Measurements from ENCODE around the gene XXYLT1.

Gene XXYLT1

GRCh38 chr3:195164573-195165264, 106.2 kb downstream of the XXYLT1 start:
- H3K27ac Mint-ChIP-seq, result no peak overlapping the region
- no peaks in the 10 kb centered on the region for H3K27me3 Mint-ChIP-seq
- no peak for ATAC-seq
- no peaks in the 10 kb centered on the region for H3K36me3 Mint-ChIP-seq (ENCODE audit: low read depth)
- H3K4me1 Mint-ChIP-seq, result peaks cover 46% of the 10 kb centered on the region
- no peak overlapping the region for H3K4me3 Mint-ChIP-seq
- H3K9me3 Mint-ChIP-seq, result no peaks in the 10 kb centered on the region
- no peak for DNase-seq

- Mint-ChIP-seq H3K36me3 (ENCODE audit: low read depth) (no peaks in the 10 kb centered on the region), H3K4me1 (peaks cover 46% of the 10 kb centered on the region), H3K9me3 (no peaks in the 10 kb centered on the region), H3K4me3 (no peak overlapping the region), H3K27ac (no peak overlapping the region), H3K27me3 (no peaks in the 10 kb centered on the region)
- ATAC-seq, result no peak
- DNase-seq, result no peak
Observed at GRCh38 chr3:195163719-195164572, 107.0 kb downstream of the XXYLT1 start.

- H3K36me3 Mint-ChIP-seq (ENCODE audit: low read depth), result no peaks in the 10 kb centered on the region
- no peak overlapping the region for H3K4me3 Mint-ChIP-seq
- peaks cover 47% of the 10 kb centered on the region for H3K4me1 Mint-ChIP-seq
- H3K27me3 Mint-ChIP-seq, result no peaks in the 10 kb centered on the region
- H3K9me3 Mint-ChIP-seq, result no peaks in the 10 kb centered on the region
- ATAC-seq, result no peak
- no peak for DNase-seq
- no peak overlapping the region for H3K27ac Mint-ChIP-seq
Observed at GRCh38 chr3:195162816-195163215, 108.1 kb downstream of the XXYLT1 start.

GRCh38 chr3:195162033-195162669, 108.8 kb downstream of the XXYLT1 start:
- peak overlapping the region; percentile 64 for H3K27ac Mint-ChIP-seq
- ATAC-seq (peak; percentile 67), DNase-seq (no peak)
- peak overlapping the region; percentile 6 for H3K4me3 Mint-ChIP-seq
- no peaks in the 10 kb centered on the region for H3K36me3 Mint-ChIP-seq (ENCODE audit: low read depth)
- peaks cover 52% of the 10 kb centered on the region for H3K4me1 Mint-ChIP-seq
- no peaks in the 10 kb centered on the region for H3K27me3 Mint-ChIP-seq
- no peaks in the 10 kb centered on the region for H3K9me3 Mint-ChIP-seq

GRCh38 chr3:195160908-195161434, 110.0 kb downstream of the XXYLT1 start:
- no peak for ATAC-seq
- Mint-ChIP-seq H3K9me3 (no peaks in the 10 kb centered on the region), H3K4me1 (peaks cover 49% of the 10 kb centered on the region), H3K36me3 (ENCODE audit: low read depth) (no peaks in the 10 kb centered on the region), H3K27me3 (no peaks in the 10 kb centered on the region), H3K27ac (no peak overlapping the region), H3K4me3 (no peak overlapping the region)
- no peak for DNase-seq

- Mint-ChIP-seq H3K27ac (no peak overlapping the region), H3K4me3 (no peak overlapping the region), H3K4me1 (peaks cover 47% of the 10 kb centered on the region), H3K9me3 (no peaks in the 10 kb centered on the region), H3K36me3 (ENCODE audit: low read depth) (no peaks in the 10 kb centered on the region), H3K27me3 (no peaks in the 10 kb centered on the region)
- no peak for DNase-seq
- ATAC-seq, result no peak
Observed at GRCh38 chr3:195160257-195160898, 110.6 kb downstream of the XXYLT1 start.

- no peaks in the 10 kb centered on the region for H3K27me3 Mint-ChIP-seq
- no peaks in the 10 kb centered on the region for H3K36me3 Mint-ChIP-seq (ENCODE audit: low read depth)
- DNase-seq (no peak), ATAC-seq (no peak)
- H3K4me3 Mint-ChIP-seq, result no peak overlapping the region
- no peaks in the 10 kb centered on the region for H3K9me3 Mint-ChIP-seq
- no peak overlapping the region for H3K27ac Mint-ChIP-seq
- H3K4me1 Mint-ChIP-seq, result peaks cover 46% of the 10 kb centered on the region
Observed at GRCh38 chr3:195159814-195160165, 111.2 kb downstream of the XXYLT1 start.

GRCh38 chr3:195159117-195159813, 111.7 kb downstream of the XXYLT1 start:
- no peak overlapping the region for H3K4me3 Mint-ChIP-seq
- H3K4me1 Mint-ChIP-seq, result peaks cover 49% of the 10 kb centered on the region
- ATAC-seq (no peak), DNase-seq (no peak)
- no peaks in the 10 kb centered on the region for H3K36me3 Mint-ChIP-seq (ENCODE audit: low read depth)
- no peak overlapping the region for H3K27ac Mint-ChIP-seq
- H3K27me3 Mint-ChIP-seq, result no peaks in the 10 kb centered on the region
- H3K9me3 Mint-ChIP-seq, result no peaks in the 10 kb centered on the region

- H3K27me3 Mint-ChIP-seq, result no peaks in the 10 kb centered on the region
- H3K27ac Mint-ChIP-seq, result no peak overlapping the region
- no peaks in the 10 kb centered on the region for H3K36me3 Mint-ChIP-seq (ENCODE audit: low read depth)
- ATAC-seq (no peak), DNase-seq (no peak)
- no peaks in the 10 kb centered on the region for H3K9me3 Mint-ChIP-seq
- H3K4me3 Mint-ChIP-seq, result no peak overlapping the region
- H3K4me1 Mint-ChIP-seq, result peaks cover 52% of the 10 kb centered on the region
Observed at GRCh38 chr3:195156286-195156890, 114.6 kb downstream of the XXYLT1 start.

- no peaks in the 10 kb centered on the region for H3K9me3 Mint-ChIP-seq
- no peak overlapping the region for H3K4me3 Mint-ChIP-seq
- no peaks in the 10 kb centered on the region for H3K27me3 Mint-ChIP-seq
- ATAC-seq (no peak), DNase-seq (no peak)
- no peak overlapping the region for H3K27ac Mint-ChIP-seq
- H3K36me3 Mint-ChIP-seq (ENCODE audit: low read depth), result no peaks in the 10 kb centered on the region
- peaks cover 52% of the 10 kb centered on the region for H3K4me1 Mint-ChIP-seq
Observed at GRCh38 chr3:195155570-195156241, 115.3 kb downstream of the XXYLT1 start.

- Mint-ChIP-seq H3K4me3 (no peak overlapping the region), H3K27me3 (no peaks in the 10 kb centered on the region), H3K4me1 (peaks cover 56% of the 10 kb centered on the region), H3K27ac (no peak overlapping the region), H3K36me3 (ENCODE audit: low read depth) (no peaks in the 10 kb centered on the region), H3K9me3 (no peaks in the 10 kb centered on the region)
- DNase-seq (peak; percentile 16), ATAC-seq (peak; percentile 59)
Observed at GRCh38 chr3:195154793-195155535, 116.0 kb downstream of the XXYLT1 start.

GRCh38 chr3:195154111-195154791, 116.7 kb downstream of the XXYLT1 start:
- peaks cover 59% of the 10 kb centered on the region for H3K4me1 Mint-ChIP-seq
- H3K36me3 Mint-ChIP-seq (ENCODE audit: low read depth), result no peaks in the 10 kb centered on the region
- DNase-seq (no peak), ATAC-seq (no peak)
- H3K27me3 Mint-ChIP-seq, result no peaks in the 10 kb centered on the region
- H3K27ac Mint-ChIP-seq, result no peak overlapping the region
- H3K4me3 Mint-ChIP-seq, result no peak overlapping the region
- H3K9me3 Mint-ChIP-seq, result no peaks in the 10 kb centered on the region

All from activated naive CD8-positive, alpha-beta T cell treated with anti-CD3 and anti-CD28 coated beads, Interleukin-2, amount 50 U/mL, for 24 hours (primary cell).